OCI-M1 (cell line): ENCODE measurements around the gene INKA1.
"Not testable (repeated sequence)": the region's sequence is repeated elsewhere in the genome, so short reads cannot be mapped to it uniquely, and the experiment has no call there.

Source experiments
- DNase-seq: peaks from one replicate; lab custom pipeline; 2025; lab: John Stamatoyannopoulos, UW

The INKA1 gene

DNA sequence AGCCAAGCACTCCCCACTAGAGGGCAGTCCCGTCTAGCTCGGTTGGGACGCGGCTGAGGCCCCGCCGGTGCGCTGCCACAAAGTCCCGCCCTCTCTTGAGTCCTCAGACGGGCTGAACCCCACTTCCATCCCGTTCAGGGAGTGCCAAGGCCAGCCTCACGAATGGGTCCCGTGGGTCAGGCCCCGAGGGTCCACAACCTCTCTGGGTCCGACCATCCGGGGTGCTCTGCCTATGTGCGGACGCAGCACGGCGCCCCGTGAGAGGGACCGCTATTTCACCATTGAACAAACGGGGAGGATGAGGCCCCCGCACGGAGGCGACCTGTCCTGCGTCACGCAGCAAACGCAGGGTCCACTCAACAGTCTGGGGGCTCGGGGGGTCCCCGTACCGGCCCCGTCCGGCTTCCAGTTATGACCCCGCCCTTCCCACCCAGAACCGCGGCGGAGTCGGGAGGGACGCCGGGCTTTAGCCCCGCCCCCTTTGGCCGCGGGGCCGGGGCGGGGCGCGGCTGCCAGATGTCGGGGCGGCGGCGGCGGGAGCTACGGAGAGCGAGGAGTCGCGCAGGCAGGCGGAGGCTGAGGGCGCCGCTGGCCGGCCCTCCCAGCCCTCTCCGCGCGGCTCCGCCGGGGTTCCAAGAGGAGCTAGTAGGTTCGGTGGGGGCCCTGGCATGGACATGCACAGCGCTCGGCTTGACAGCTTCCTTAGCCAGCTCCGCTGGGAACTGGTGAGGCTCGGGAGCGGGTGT lies at the start of gene INKA1:
INKA1 (plus strand) TSS at position 543 of the 746 bp plus-strand sequence; CDS start at position 675, 132 bp downstream.
- DNase-seq: peak; percentile 87

GRCh38 chr3:49754536-49754935 lies 48.5 kb upstream of the INKA1 start:
- DNase-seq: no peak

DNA sequence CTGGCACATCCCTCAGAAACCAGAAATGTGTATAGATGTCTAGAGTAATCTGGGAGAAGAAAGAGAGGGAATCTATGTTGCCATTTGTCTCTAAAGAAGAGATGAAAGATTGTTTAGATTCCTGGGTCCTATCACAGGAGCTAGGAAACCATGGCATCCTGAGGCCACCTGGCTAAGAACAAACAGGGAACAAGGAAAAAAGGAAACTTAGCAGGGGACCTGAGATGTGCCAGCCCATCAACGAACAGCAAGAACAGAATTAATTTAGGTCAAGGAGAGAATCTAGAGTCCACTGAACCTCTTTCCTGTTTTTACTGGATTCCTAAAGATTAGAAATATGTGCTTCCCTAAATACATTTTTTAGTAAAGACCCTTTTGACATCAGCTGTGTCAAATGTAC lies 47.0 kb upstream of the INKA1 start:
- DNase-seq: no peak

- DNase-seq: no peak
These were observed 45.9 kb upstream of the INKA1 start for GRCh38 chr3:49757197-49757596.

- DNase-seq: no peak
These were observed 43.8 kb upstream of the INKA1 start for GRCh38 chr3:49759226-49759625.

DNA sequence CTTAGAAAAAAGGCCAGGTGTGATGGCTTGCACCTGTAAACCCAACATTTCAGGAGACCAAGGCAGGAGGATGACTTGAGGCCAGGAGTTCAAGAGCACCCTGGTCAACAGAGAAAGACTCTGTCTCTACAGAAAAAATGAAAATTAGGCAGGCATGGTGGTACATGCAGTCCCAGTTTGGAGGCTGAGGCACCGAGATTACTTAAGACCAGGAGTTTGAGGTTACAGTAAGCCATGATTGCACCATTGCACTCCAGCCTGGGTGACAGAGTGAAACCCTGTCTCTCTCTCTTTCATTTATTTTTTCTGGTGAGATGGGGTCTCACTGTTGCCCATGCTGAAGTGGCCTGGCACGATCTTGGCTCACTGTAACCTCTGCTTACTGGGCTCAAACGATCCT lies 41.4 kb upstream of the INKA1 start:
- no peak for DNase-seq

DNA sequence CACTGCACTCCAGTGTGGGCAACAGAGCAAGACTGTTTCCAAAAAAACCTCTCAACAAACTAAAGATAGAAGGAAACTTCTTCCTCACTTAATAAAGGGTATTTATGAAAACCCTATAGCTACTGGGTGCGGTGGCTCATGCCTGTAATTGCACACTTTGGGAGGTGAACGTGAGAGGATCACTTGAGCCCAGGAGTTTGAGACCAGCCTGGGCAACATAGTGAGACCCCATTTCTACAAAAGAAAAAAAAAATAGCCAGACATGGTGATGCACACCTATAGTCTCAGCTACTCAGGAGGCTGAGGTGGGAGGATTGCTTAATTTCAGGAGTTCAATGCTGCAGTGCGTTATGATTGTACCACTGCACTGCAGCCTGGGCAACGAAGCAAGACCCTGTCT lies 39.1 kb upstream of the INKA1 start:
- no peak for DNase-seq

GRCh38 chr3:49769286-49769915 lies 33.7 kb upstream of the INKA1 start:
- no peak for DNase-seq

- no peak for DNase-seq
These were observed 33.1 kb upstream of the INKA1 start for GRCh38 chr3:49769926-49770325.

DNA sequence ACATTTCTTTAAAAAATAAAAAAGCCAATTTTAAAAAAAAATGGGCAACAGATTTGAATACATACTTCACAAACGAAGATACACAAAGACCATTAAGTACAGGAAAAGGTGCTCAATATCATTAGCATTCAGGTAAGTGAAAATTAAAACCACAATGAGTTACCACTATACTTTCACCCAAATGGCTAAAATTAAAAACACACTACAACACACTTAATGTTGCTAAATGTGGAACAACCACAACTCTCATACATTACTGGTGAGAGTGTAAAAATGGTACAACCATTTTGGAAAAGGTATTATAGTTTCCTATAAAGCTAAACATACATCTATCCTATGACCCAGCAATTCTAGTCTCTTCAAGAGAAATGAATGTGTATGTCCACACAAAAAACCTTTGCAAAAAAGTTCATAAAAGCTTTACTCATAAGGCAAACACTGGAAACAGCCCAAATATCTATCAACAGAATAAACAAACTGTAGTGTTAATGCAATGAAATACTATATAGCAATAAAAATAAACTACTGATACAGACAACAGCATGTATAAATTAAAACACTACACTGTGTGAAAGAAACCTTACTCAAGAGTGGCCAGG lies 31.6 kb upstream of the INKA1 start:
- no peak for DNase-seq

DNA sequence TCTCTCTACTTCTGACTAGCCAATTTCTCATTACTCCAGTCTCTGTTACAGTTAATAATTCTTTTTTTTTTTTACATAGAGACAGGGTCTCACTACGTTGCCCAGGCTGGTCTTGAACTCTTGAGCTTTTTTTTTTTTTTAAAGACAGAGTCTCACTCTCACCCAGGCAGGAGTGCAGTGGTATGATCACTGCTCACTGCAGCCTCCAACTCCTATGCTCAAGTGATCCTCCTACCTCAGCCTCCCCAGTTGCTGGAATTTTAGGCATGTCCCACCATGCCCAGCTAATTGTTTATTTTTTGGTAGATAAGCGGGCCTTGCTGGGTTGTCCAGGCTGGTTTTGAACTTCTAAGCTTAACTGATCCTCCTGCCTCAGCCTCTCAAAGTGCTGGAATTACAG lies 30.4 kb upstream of the INKA1 start:
- no peak for DNase-seq

DNA sequence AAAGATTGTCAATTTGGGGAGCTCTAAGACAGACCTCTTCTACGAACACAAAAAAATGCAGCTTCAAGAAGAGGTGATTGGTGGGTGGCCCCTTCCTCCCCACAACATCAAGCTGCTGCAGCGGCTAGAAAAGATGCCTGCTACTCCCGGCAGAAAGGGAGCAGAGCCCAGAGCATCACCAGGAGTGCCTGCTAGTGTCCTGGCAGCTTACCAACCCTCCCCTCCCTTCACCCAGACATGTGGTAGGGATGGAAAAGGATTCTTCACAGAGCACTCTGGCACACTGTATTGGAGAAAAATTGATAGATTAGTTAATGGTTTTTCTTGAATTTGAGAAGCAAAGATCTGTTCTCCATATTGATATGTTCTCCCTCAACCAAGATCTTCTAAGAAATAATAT lies 27.5 kb upstream of the INKA1 start:
- no peak for DNase-seq

DNA sequence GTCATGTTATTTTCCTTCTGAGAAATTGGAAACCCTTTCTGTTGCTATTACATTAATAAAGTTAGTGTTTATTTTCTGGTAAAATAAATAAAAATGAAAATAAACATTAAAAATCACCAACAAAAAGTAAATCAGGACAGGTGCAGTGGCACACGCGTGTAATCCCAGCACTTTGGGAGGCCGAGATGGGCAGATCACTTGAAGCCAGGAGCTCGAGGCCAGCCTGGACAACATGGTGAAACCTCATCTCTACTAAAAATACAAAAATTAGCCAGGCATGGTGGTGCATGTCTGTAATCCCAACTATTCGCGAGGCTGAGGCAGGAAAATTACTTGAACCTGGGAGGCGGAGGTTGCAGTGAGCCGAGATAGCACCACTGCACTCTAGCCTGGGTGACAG lies 27.0 kb upstream of the INKA1 start:
- DNase-seq: not testable (repeated sequence)

- DNase-seq: no peak
These were observed 23.5 kb upstream of the INKA1 start for GRCh38 chr3:49779358-49780079.

GRCh38 chr3:49780080-49780974 lies 22.7 kb upstream of the INKA1 start:
- no peak for DNase-seq

DNA sequence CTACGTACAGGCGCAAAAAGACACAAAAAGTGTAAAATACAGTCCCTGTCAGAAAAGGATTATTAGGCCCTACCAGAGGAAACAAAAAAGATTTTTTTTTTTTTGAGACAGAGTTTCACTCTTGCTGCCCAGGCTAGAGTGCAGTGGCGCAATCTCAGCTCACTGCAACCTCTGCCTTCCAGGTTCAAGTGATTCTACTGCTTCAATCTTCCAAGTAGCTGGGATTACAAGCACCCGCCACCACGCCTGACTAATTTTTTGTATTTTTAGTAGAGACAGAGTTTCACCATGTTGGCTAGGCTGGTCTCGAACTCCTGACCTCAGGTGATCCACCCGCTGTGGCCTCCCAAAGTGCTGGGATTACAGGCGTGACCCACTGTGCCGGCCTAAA lies 22.1 kb upstream of the INKA1 start:
- not testable (repeated sequence) for DNase-seq

DNA sequence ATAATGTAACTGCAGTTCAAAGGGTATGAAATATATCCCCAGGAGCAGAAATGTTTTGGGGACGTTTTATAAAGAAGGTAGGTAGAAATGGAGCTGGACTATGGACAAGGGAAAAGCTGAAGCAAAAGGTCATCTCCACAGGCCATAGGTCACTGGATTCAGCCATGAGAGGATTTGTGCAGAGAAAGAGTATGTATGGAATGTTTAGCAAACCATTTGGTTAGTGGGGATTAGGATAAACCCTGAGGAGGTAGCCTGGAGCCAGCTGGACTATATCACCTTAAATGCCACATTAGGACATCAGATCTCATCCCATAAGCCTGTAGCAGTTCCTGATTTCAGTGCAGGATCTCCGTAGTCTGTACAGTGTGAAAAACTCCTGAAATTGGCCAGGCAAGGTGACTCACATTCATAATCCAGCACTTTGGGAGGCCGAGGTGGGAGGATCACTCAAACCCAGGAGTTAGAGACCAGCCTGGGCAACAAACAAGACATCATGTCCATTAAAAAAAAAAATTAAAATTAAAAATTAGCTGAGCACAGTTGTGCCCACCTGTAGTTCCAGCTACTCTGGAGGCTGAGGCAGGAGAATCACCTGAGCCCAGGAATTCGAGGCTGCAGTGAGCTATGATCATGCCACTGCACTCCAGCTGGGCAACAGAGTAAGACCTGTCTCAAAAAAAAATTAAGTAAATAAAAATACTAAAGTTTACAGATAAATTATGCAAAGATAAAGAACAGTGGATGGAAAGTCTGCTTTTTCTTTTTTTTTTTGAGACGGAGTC lies 21.5 kb upstream of the INKA1 start:
- no peak for DNase-seq

GRCh38 chr3:49782277-49782676 lies 20.8 kb upstream of the INKA1 start:
- not testable (repeated sequence) for DNase-seq

DNA sequence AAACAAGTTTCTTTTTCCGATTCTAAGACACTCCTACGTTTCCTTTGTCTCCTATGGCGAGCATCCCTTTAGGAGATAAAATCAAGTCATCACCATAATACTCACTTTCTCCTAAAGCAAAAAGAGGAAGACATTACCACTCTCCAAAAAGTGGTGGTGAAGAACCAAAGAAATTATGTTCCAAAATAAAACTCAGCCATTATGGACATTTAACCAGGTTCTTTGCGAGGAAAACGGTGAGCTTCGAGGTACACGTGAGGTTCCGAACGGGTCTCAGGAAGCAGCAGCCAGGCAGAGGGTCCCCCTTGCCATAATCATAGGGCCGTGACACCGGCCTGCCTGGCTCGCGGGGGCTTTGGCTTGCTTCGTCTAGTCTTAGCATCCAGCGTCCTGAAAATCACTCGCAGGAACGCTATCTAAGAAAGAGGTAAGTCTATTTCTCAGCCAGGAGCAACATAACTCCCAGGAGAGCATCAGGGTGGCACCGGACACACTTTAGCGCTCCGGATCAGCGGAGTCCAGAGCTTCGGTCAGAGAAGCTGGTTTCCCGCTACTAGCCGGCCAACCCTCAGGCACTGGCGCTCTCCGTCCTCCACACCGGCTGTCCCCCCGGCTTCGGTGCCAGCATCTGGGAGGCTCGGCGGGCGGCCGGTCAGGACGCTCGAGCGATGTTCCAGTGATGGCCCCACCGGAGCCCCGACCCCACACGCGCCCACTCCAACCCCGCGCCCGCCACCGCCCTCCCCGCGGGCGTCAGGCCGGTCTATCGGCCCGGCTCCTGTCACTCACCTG lies 17.3 kb upstream of the INKA1 start:
- peak; percentile 60 for DNase-seq
